HepG2 (cell line): ENCODE data around the gene PLPPR4. TPM values are rescaled to one million over a fixed set of nuclear protein-coding genes. Genes with fewer than 3 reads are reported as not detected.
"Not testable (repeated sequence)": the region's sequence is repeated elsewhere in the genome, so short reads cannot be mapped to it uniquely, and the experiment has no call there.

Experiments used
- ATAC-seq: fragments of 200-7000 bp; cut with Tn5 transposase; 3 replicates; pipeline ENCODE4 v1.9.1; 2020; ENCODE audit warnings: mild to moderate bottlenecking, moderate library complexity
- BruUV-seq: library from RNA; stranded (reverse); fragments of 400-500 nt; replicated peaks from 2 replicates; lab custom pipeline; 2021; lab: Mats Ljungman, UMichigan
- CTCF ChIA-PET: fragments of 300-600 bp; formaldehyde crosslinking; extraction: SDS; loops from one replicate; lab custom pipeline; 2021; ENCODE audit warnings: low total read pairs, inconsistent platforms, low intra/inter-chr PET ratio; lab: Yijun Ruan, JAX
- POLR2A ChIA-PET: fragments of 350-600 bp; sonication (Branson Sonifier 250); formaldehyde crosslinking; loops from one replicate; lab custom pipeline; 2020; ENCODE audit warnings: antibody characterized with exemption, inconsistent platforms; lab: Yijun Ruan, JAX
- DNase-seq: peaks from one replicate; pipeline ENCODE4 v3.0.0-alpha.2; 2015; ENCODE audit warnings: low spot score
- FAIRE-seq: peaks from 3 replicates; lab custom pipeline; 2011; peaks lifted over from hg19 to GRCh38; lab: Jason Lieb, UNC
- H2AFZ ChIP-seq: one replicate; pipeline ENCODE4 v1.6.1; 2011; ENCODE audit warnings: low read length, inconsistent platforms
- H3K27ac ChIP-seq: fragments of 300-600 bp; 3 replicates; pipeline ENCODE4 v1.8.0; 2011; ENCODE audit warnings: mixed run types, mild to moderate bottlenecking, mixed read lengths, low read length, inconsistent platforms; ENCODE audit not compliant: insufficient read depth; ENCODE audit errors: extremely low read length
- H3K27me3 ChIP-seq, 2 experiments: fragments of 200-600 bp in 1 of 2; 2 replicates in 1 of 2; 3 replicates in 1 of 2; pipeline versions ENCODE4 v1.6.0 to v1.8.0; 2011; ENCODE audit warnings: low read length in 2 of 2, mild to moderate bottlenecking in 2 of 2, moderate library complexity in 2 of 2, inconsistent platforms in 1 of 2; ENCODE audit not compliant: insufficient read depth in 2 of 2, control insufficient read depth in 1 of 2
- H3K36me3 ChIP-seq, 2 experiments: fragments of 200-600 bp in 1 of 2; replicated peaks in 1 of 2; 2 replicates in 1 of 2; 3 replicates in 1 of 2; pipeline versions ENCODE4 v1.5.1 to v1.8.0; 2011; ENCODE audit warnings: low read length in 2 of 2, inconsistent platforms in 1 of 2; ENCODE audit not compliant: insufficient read depth in 2 of 2, control insufficient read depth in 1 of 2
- H3K4me1 ChIP-seq: 2 replicates; pipeline ENCODE4 v1.5.1; 2012; ENCODE audit warnings: low read length, inconsistent platforms; ENCODE audit not compliant: insufficient read depth
- H3K4me2 ChIP-seq: 2 replicates; pipeline ENCODE4 v1.6.0; 2011; ENCODE audit warnings: low read depth, low read length, inconsistent platforms
- H3K4me3 ChIP-seq, 3 experiments: fragments of 200-600 bp in 1 of 3; sonication (generic), shearing (Covaris generic) in 1 of 3; replicated peaks in 1 of 3; 2 replicates each; pipeline ENCODE4 v1.5.1; 2011 to 2016; ENCODE audit warnings: low read length in 3 of 3, inconsistent platforms in 2 of 3, low read depth in 2 of 3, mild to moderate bottlenecking in 2 of 3, control low read depth in 1 of 3, mixed read lengths in 1 of 3; ENCODE audit not compliant: insufficient read depth in 1 of 3
- H3K79me2 ChIP-seq: one replicate; pipeline ENCODE4 v1.6.1; 2011; ENCODE audit warnings: low read length, inconsistent platforms; ENCODE audit not compliant: insufficient read depth
- H3K9ac ChIP-seq: 2 replicates; pipeline ENCODE4 v1.6.0; 2011; ENCODE audit warnings: mild to moderate bottlenecking, low read depth, low read length, inconsistent platforms; ENCODE audit not compliant: insufficient read depth
- H3K9me3 ChIP-seq: 2 replicates; pipeline ENCODE4 v1.5.1; 2012; ENCODE audit warnings: mild to moderate bottlenecking, low read length
- H4K20me1 ChIP-seq: 2 replicates; pipeline ENCODE4 v1.6.0; 2011; ENCODE audit warnings: inconsistent platforms, mild to moderate bottlenecking, low read length, moderate library complexity; ENCODE audit not compliant: insufficient read depth
- NONO ChIP-seq, 2 experiments: fragments of 450-650 bp in 1 of 2; sonication (generic) in 1 of 2; formaldehyde crosslinking in 1 of 2; IDR thresholded peaks in 1 of 2; conservative IDR thresholded peaks in 1 of 2; 2 replicates each; pipeline versions ENCODE4 v1.6.1 to v1.8.0; 2017 to 2022; ENCODE audit warnings: mild to moderate bottlenecking in 1 of 2, missing genetic modification reagents in 1 of 2, moderate library complexity in 1 of 2
- WGBS: methylation state at CpG from one replicate; pipeline ENCODE4 v1.1.6; 2017; ENCODE audit warnings: low lambda C conversion rate; 5-methylcytosine and 5-hydroxymethylcytosine counted together
- in situ Hi-C: cut with HindIII; loops from 2 replicates; pipeline ENCODE4 v1.10.0; 2017; ENCODE audit warnings: low pct_unique_long_range_greater_than_20kb; ENCODE audit not compliant: extremely low pct_ligation_motif_present
- intact Hi-C: fragments of 100-400 bp; cut with micrococcal nuclease; formaldehyde crosslinking; loops from one replicate; pipeline ENCODE4 v1.10.0; 2022; ENCODE audit not compliant: unreplicated experiment
- polyA plus RNA-seq, 8 experiments: library from polyadenylated mRNA; depleted of rRNA in 3 of 8; stranded (reverse) in 7 of 8; unstranded in 1 of 8; fragments of >200 nt; fragmentation: Illumina TruSeq in 4 of 8; extraction: Trizol in 4 of 8; gene quantifications; 2 replicates each; pipeline versions ENCODE4 v1.2.1 to v1.2.3, GENCODE V29; 2011 to 2016; ENCODE audit warnings: low read depth in 4 of 8, missing spikeins in 1 of 8, mixed read lengths in 1 of 8; ENCODE audit not compliant: insufficient read depth in 1 of 8
- total RNA-seq, 5 experiments: library from RNA; depleted of rRNA; stranded (reverse); fragments of >200 nt; fragmentation: Illumina TruSeq; extraction: Trizol; gene quantifications; 2 replicates each; pipeline ENCODE4 v1.2.3, GENCODE V29; 2016; ENCODE audit warnings: low read depth in 1 of 5

PLPPR4 gene
- total and polyA plus RNA-seq, 2 of the 13 experiments (the other 11 are each of a cell fraction or from before 2014, with no cell fraction given) = not detected

DNA sequence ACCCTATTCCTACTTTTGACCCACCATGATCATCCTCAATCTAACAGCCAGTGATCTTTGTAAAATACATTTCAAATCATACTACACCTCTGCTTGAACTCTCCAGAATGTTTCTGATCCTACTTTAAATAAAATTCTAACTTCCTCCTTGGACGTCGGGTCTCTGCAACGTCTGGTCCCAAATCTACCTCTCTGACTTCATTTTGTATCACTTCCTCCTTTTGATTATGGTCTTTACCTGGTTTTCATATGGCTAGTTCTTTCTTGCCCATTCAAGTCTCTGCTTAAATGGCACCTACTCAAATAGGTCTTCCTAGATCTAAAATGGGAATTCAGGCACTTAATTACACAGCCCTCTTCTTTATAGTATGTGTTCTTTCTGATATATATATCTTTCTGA is 18.2 kb downstream of the PLPPR4 start:
- in situ Hi-C loops = no loop called here

DNA sequence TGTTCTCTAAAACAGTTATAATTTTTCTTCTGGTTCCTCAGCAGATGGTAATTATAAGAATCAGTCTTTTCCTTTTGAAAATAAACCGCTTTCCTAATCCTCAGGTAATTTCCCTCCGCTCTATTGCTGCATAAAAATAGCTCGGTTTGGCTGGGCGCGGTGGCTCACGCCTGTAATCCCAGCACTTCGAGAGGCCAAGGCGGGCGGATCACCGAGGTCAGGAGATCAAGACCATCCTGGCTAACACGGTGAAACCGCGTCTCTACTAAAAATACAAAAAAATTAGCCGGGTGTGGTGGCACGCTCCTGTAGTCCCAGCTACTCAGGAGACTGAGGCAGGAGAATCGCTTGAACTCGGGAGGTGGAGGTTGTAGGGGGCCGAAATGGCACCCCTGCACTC is 19.2 kb downstream of the PLPPR4 start:
- CTCF ChIA-PET = not testable (repeated sequence)

More for the DNA sequence above, 18.2 kb downstream of the PLPPR4 start:
- no peak for FAIRE-seq
- no peak for DNase-seq
- no peaks in the 10 kb centered on the region for H3K36me3 ChIP-seq
- H4K20me1 ChIP-seq = no peaks in the 10 kb centered on the region
- H3K9me3 ChIP-seq = no peaks in the 10 kb centered on the region
- 4% methylated on average over 3 of the region's 3 CpGs for WGBS
- no peak overlapping the region for H2AFZ ChIP-seq
- no peaks in the 10 kb centered on the region for H3K79me2 ChIP-seq
- no peak overlapping the region for H3K27ac ChIP-seq
- H3K27me3 ChIP-seq = no peaks in the 10 kb centered on the region; a peak in 1 of 5 replicates
- TF ChIP-seq NONO (IDR thresholded peaks at IDR 0.05) = no peak
- TF ChIP-seq NONO (CRISPR knock-in tag; conservative IDR thresholded peaks at IDR 0.05) = no peak
- no TSS peak for BruUV-seq
- H3K9ac ChIP-seq = no peak overlapping the region
- POLR2A ChIA-PET = no interaction called here
- H3K4me3 ChIP-seq = no peak overlapping the region
- H3K4me1 ChIP-seq = peaks cover under 1% of the 10 kb centered on the region
- intact Hi-C loops = no loop called here
- ATAC-seq = no peak
- CTCF ChIA-PET = no interaction called here
- H3K4me2 ChIP-seq = no peak overlapping the region

More for the DNA sequence above, 19.2 kb downstream of the PLPPR4 start:
- POLR2A ChIA-PET, H3K36me3 ChIP-seq, H3K27me3 ChIP-seq, H3K4me1 ChIP-seq, H3K4me3 ChIP-seq, in situ Hi-C loops, H4K20me1 ChIP-seq, H3K27ac ChIP-seq, DNase-seq, intact Hi-C loops, ATAC-seq, H3K9ac ChIP-seq, FAIRE-seq, H2AFZ ChIP-seq, BruUV-seq, H3K4me2 ChIP-seq, H3K79me2 ChIP-seq, H3K9me3 ChIP-seq: not testable (repeated sequence)
- WGBS = 47% methylated on average over 18 of the region's 18 CpGs
